Measurements from ENCODE around the gene MAP4K2. TPM values are rescaled to one million over a fixed set of nuclear protein-coding genes. Genes with fewer than 3 reads are reported as not detected.

MAP4K2 gene
- total RNA-seq, 1 donor from 2014 or later = 34.0 TPM

- no peak for DNase-seq (ENCODE audit: low spot score in 2 of 2)
- Histone ChIP-seq H3K36me3 (peaks cover 27 to 43% of the 10 kb centered on the region in 2 donors), H3K27ac (no peak overlapping the region), H3K4me1 (no peaks in the 10 kb centered on the region), H3K9me3 (no peaks in the 10 kb centered on the region), H3K4me3 (no peak overlapping the region), H3K27me3 (no peaks in the 10 kb centered on the region)
- intact Hi-C loops (cut with DNase I) = no loop called here
- TF ChIP-seq CTCF (IDR thresholded peaks at IDR 0.05) = no peak
Observed at GRCh38 chr11:64793271-64794160, 9.5 kb downstream of the MAP4K2 start.

- TF ChIP-seq CTCF (IDR thresholded peaks at IDR 0.05) = no peak
- H3K4me1 ChIP-seq = no peaks in the 10 kb centered on the region
- H3K27ac ChIP-seq = no peak overlapping the region
- intact Hi-C loops (cut with DNase I) = no loop called here
- no peak overlapping the region for H3K4me3 ChIP-seq
- H3K9me3 ChIP-seq = no peaks in the 10 kb centered on the region
- no peaks in the 10 kb centered on the region for H3K27me3 ChIP-seq
- peak in 1 of 2 donors; percentile 53 for DNase-seq (ENCODE audit: low spot score in 2 of 2)
- peaks cover 27 to 47% of the 10 kb centered on the region in 2 donors for H3K36me3 ChIP-seq
Observed at GRCh38 chr11:64792482-64792881, 10.5 kb downstream of the MAP4K2 start.

GRCh38 chr11:64791781-64792291 lies 11.2 kb downstream of the MAP4K2 start:
- Histone ChIP-seq H3K9me3 (no peaks in the 10 kb centered on the region), H3K4me3 (no peak overlapping the region), H3K27me3 (no peaks in the 10 kb centered on the region), H3K36me3 (peaks cover 24 to 41% of the 10 kb centered on the region in 2 donors), H3K27ac (no peak overlapping the region), H3K4me1 (no peaks in the 10 kb centered on the region)
- TF ChIP-seq CTCF (IDR thresholded peaks at IDR 0.05) = no peak
- DNase-seq (ENCODE audit: low spot score in 2 of 2) = peak in 1 of 2 donors; percentile 50
- intact Hi-C loops (cut with DNase I) = no loop called here

- no peaks in the 10 kb centered on the region for H3K9me3 ChIP-seq
- TF ChIP-seq CTCF (IDR thresholded peaks at IDR 0.05) = no peak
- no peaks in the 10 kb centered on the region for H3K27me3 ChIP-seq
- H3K36me3 ChIP-seq = peaks cover 17 to 34% of the 10 kb centered on the region in 2 donors
- peak in 1 of 2 donors; percentile 51 for DNase-seq (ENCODE audit: low spot score in 2 of 2)
- H3K4me1 ChIP-seq = no peaks in the 10 kb centered on the region
- H3K27ac ChIP-seq = no peak overlapping the region
- intact Hi-C loops (cut with DNase I) = no loop called here
- H3K4me3 ChIP-seq = no peak overlapping the region
Observed at GRCh38 chr11:64790205-64791095, 12.6 kb downstream of the MAP4K2 start.

GRCh38 chr11:64789331-64790204 lies 13.4 kb downstream of the MAP4K2 start:
- Histone ChIP-seq H3K4me1 (no peaks in the 10 kb centered on the region), H3K27ac (no peak overlapping the region), H3K4me3 (no peak overlapping the region), H3K36me3 (peaks cover 17 to 34% of the 10 kb centered on the region in 2 donors), H3K9me3 (no peaks in the 10 kb centered on the region), H3K27me3 (no peaks in the 10 kb centered on the region)
- peak in 1 of 2 donors; percentile 55 for DNase-seq (ENCODE audit: low spot score in 2 of 2)
- intact Hi-C loops (cut with DNase I) = no loop called here
- no peak for TF ChIP-seq CTCF (IDR thresholded peaks at IDR 0.05)

All from ascending aorta (tissue), 2 donors.